SU-DHL-6 (cell line): Measurements from ENCODE around the gene MYLK4.

Source experiments
- H2AFZ ChIP-seq: fragments of 200-600 bp; sonication (generic); 2 replicates; pipeline ENCODE4 v1.6.1; 2014; ENCODE audit warnings: low read depth, mild to moderate bottlenecking, moderate library complexity, mixed read lengths, antibody characterized with exemption, low read length; ENCODE audit not compliant: severe bottlenecking
- H3F3A ChIP-seq: fragments of 200-600 bp; shearing (Covaris generic); 2 replicates; pipeline ENCODE4 v1.6.0; 2016; ENCODE audit warnings: antibody characterized with exemption, mild to moderate bottlenecking; ENCODE audit not compliant: insufficient read depth
- H3K27ac ChIP-seq: fragments of 200-600 bp; sonication (generic); 2 replicates; pipeline ENCODE4 v1.5.1; 2016; ENCODE audit warnings: low read depth, mild to moderate bottlenecking, low read length, moderate library complexity, mixed read lengths
- H3K27me3 ChIP-seq: fragments of 200-600 bp; sonication (generic), shearing (Covaris generic); 2 replicates; pipeline ENCODE4 v1.6.0; 2014; ENCODE audit warnings: mild to moderate bottlenecking, low read length
- H3K36me3 ChIP-seq: fragments of 200-600 bp; sonication (generic); 2 replicates; pipeline ENCODE4 v1.6.1; 2014; ENCODE audit warnings: mild to moderate bottlenecking, low read length, mixed read lengths
- H3K4me2 ChIP-seq: fragments of 300-600, 200-600 bp; shearing (Covaris generic), sonication (generic); 2 replicates; pipeline ENCODE4 v1.6.0; 2014; ENCODE audit warnings: low read length, low read depth, mild to moderate bottlenecking; ENCODE audit not compliant: poor library complexity, severe bottlenecking
- H3K4me3 ChIP-seq: fragments of 200-600 bp; sonication (generic); 2 replicates; pipeline ENCODE4 v1.5.1; 2014; ENCODE audit warnings: antibody characterized with exemption, low read length, mild to moderate bottlenecking, mixed read lengths; ENCODE audit not compliant: insufficient read depth, poor library complexity, severe bottlenecking
- H3K79me2 ChIP-seq: fragments of 200-600 bp; sonication (generic); 2 replicates; pipeline ENCODE4 v1.6.1; 2014; ENCODE audit warnings: mild to moderate bottlenecking, low read length, moderate library complexity; ENCODE audit not compliant: insufficient read depth
- H3K9ac ChIP-seq: fragments of 200-600 bp; sonication (generic); 2 replicates; pipeline ENCODE4 v1.7.0; 2014; ENCODE audit warnings: mild to moderate bottlenecking, low read length
- H3K9me2 ChIP-seq: fragments of 200-600 bp; sonication (generic); replicated peaks from 2 replicates; pipeline ENCODE4 v1.6.1; 2014; ENCODE audit warnings: low read length; ENCODE audit not compliant: insufficient read depth
- H3K9me3 ChIP-seq: fragments of 200-600 bp; sonication (generic); 2 replicates; pipeline ENCODE4 v1.6.1; 2014; ENCODE audit warnings: low read length, mixed read lengths; ENCODE audit not compliant: insufficient read depth
- H4K20me1 ChIP-seq: fragments of 200-600 bp; sonication (generic); 2 replicates; pipeline ENCODE4 v1.6.1; 2014; ENCODE audit warnings: low read depth, mild to moderate bottlenecking, antibody characterized with exemption, low read length, moderate library complexity, mixed read lengths
- EZH2phosphoT487 ChIP-seq: fragments of 200-600 bp; sonication (generic), shearing (Covaris generic); conservative IDR thresholded peaks from 2 replicates; pipeline ENCODE4 v1.6.1; 2018; ENCODE audit warnings: mild to moderate bottlenecking, antibody characterized with exemption, low read length, moderate library complexity, mixed read lengths
- TF ChIP-seq, protein P1 (sequence below): fragments of 200-600 bp; sonication (generic); IDR thresholded peaks from one replicate; pipeline ENCODE4 v1.5.1; 2017; ENCODE audit warnings: antibody characterized with exemption, mild to moderate bottlenecking, low read length, moderate library complexity; ENCODE audit not compliant: insufficient read depth, poor library complexity, severe bottlenecking

The MYLK4 gene

GRCh38 chr6:2674857-2675256, 75.9 kb downstream of the MYLK4 start:
- Histone ChIP-seq H3K9me3 (no peaks in the 10 kb centered on the region), H3K27me3 (no peaks in the 10 kb centered on the region), H3F3A (no peaks in the 10 kb centered on the region), H2AFZ (no peak overlapping the region), H3K27ac (no peak overlapping the region), H3K79me2 (no peaks in the 10 kb centered on the region), H3K9me2 (no peaks in the 10 kb centered on the region), H3K9ac (no peak overlapping the region), H3K36me3 (no peaks in the 10 kb centered on the region), H3K4me2 (no peak overlapping the region), H3K4me3 (no peak overlapping the region), H4K20me1 (no peaks in the 10 kb centered on the region)
- no peak for TF ChIP-seq EZH2phosphoT487
- TF ChIP-seq, protein P1, sequence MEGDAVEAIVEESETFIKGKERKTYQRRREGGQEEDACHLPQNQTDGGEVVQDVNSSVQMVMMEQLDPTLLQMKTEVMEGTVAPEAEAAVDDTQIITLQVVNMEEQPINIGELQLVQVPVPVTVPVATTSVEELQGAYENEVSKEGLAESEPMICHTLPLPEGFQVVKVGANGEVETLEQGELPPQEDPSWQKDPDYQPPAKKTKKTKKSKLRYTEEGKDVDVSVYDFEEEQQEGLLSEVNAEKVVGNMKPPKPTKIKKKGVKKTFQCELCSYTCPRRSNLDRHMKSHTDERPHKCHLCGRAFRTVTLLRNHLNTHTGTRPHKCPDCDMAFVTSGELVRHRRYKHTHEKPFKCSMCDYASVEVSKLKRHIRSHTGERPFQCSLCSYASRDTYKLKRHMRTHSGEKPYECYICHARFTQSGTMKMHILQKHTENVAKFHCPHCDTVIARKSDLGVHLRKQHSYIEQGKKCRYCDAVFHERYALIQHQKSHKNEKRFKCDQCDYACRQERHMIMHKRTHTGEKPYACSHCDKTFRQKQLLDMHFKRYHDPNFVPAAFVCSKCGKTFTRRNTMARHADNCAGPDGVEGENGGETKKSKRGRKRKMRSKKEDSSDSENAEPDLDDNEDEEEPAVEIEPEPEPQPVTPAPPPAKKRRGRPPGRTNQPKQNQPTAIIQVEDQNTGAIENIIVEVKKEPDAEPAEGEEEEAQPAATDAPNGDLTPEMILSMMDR = no peak

DNA sequence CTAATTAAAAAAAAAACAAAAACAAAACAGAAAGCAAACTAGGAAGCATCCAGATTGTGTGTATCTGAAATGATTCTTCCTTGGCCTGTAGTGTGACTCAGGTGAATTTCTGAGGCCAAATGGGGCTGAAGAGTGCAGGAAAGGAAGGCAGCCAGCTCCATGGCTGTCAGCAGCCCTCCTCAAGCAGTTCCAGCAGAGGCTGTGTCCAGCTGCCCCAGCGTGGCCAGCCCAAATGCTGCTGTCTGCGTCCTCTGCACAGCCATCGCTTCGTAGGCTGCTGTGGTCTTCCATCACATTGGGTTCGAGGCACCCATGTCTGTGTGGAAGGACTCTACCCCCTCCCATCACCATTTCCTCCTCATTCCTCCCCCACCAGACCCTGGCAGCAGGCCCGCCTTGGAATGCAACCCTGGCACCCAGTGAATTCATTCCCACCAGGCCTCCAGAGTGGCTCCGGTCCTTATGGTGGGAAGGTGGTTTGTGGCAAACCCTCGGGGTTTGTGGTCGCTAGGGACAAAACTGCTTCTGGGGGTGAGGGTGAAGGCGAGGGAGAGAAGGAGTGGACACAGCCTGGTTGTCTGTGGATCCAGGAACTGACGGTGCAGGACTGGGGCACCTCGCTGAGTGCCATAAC, 81.5 kb downstream of the MYLK4 start:
- no peak overlapping the region for H3K9ac ChIP-seq
- H3K36me3 ChIP-seq = no peaks in the 10 kb centered on the region
- H3K4me3 ChIP-seq = no peak overlapping the region
- H3K9me3 ChIP-seq = no peaks in the 10 kb centered on the region
- H2AFZ ChIP-seq = no peak overlapping the region
- H3K27ac ChIP-seq = no peak overlapping the region
- TF ChIP-seq EZH2phosphoT487 = no peak
- TF ChIP-seq, protein P1 = no peak
- H4K20me1 ChIP-seq = no peaks in the 10 kb centered on the region
- no peaks in the 10 kb centered on the region for H3K27me3 ChIP-seq
- H3K79me2 ChIP-seq = no peaks in the 10 kb centered on the region
- H3K9me2 ChIP-seq = no peaks in the 10 kb centered on the region
- no peaks in the 10 kb centered on the region for H3F3A ChIP-seq
- H3K4me2 ChIP-seq = no peak overlapping the region

DNA sequence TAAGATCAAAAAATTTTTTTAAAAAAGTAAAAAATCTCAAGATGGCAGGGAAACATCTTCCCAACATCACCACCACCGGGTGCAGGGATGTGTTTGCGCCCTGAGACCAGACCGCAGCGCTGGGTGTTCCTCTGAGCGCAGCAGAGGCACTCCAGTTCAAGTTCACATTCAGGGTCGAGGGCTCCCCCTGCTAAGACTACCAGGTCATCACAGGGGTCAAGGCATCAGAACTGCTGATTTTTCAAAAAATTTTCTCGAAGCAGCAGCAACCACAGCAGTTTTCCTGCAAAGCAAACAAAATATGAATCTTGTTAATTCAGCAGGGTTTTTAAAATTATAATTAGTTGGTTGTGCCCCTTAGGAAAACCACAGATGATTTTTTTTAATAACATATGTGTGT, 83.1 kb downstream of the MYLK4 start:
- Histone ChIP-seq H3K9me2 (no peaks in the 10 kb centered on the region), H3K4me2 (no peak overlapping the region), H3K27me3 (no peaks in the 10 kb centered on the region), H3K9ac (no peak overlapping the region), H2AFZ (no peak overlapping the region), H4K20me1 (no peaks in the 10 kb centered on the region), H3K36me3 (no peaks in the 10 kb centered on the region), H3F3A (no peaks in the 10 kb centered on the region), H3K27ac (no peak overlapping the region), H3K4me3 (no peak overlapping the region), H3K9me3 (no peaks in the 10 kb centered on the region), H3K79me2 (no peaks in the 10 kb centered on the region)
- TF ChIP-seq, protein P1 = no peak
- TF ChIP-seq EZH2phosphoT487 = no peak
